Inferior parietal cortex (tissue), 1 donor: ENCODE measurements around the gene AUTS2.
A peak's percentile ranks its signal among the peaks of the same experiment; 100 is the strongest.

Source experiments
- DNase-seq: peaks from one replicate; pipeline ENCODE4 v3.0.0-alpha.2; 2016; ENCODE audit errors: extremely low spot score

The AUTS2 gene

GRCh38 chr7:70693321-70693685 is 1095.0 kb downstream of the AUTS2 start:
- no peak for DNase-seq

- DNase-seq: no peak
These were observed 1095.6 kb downstream of the AUTS2 start for GRCh38 chr7:70693686-70694433.

GRCh38 chr7:70694434-70694970 is 1096.2 kb downstream of the AUTS2 start:
- DNase-seq: no peak

- DNase-seq: no peak
These were observed 1096.9 kb downstream of the AUTS2 start for GRCh38 chr7:70694971-70695794.

GRCh38 chr7:70695795-70696083 is 1097.5 kb downstream of the AUTS2 start:
- no peak for DNase-seq

GRCh38 chr7:70696201-70696754 is 1098.0 kb downstream of the AUTS2 start:
- no peak for DNase-seq

- DNase-seq: peak; percentile 86
These were observed 1100.1 kb downstream of the AUTS2 start for GRCh38 chr7:70698219-70698832.

GRCh38 chr7:70699271-70699670 is 1101.0 kb downstream of the AUTS2 start:
- no peak for DNase-seq

- no peak for DNase-seq
These were observed 1102.0 kb downstream of the AUTS2 start for GRCh38 chr7:70700055-70700940.

- DNase-seq: no peak
These were observed 1102.7 kb downstream of the AUTS2 start for GRCh38 chr7:70700941-70701425.

- DNase-seq: no peak
These were observed 1103.2 kb downstream of the AUTS2 start for GRCh38 chr7:70701477-70701876.

GRCh38 chr7:70701991-70702390 is 1103.7 kb downstream of the AUTS2 start:
- no peak for DNase-seq

- no peak for DNase-seq
These were observed 1105.5 kb downstream of the AUTS2 start for GRCh38 chr7:70703785-70704184.

- DNase-seq: no peak
These were observed 1106.6 kb downstream of the AUTS2 start for GRCh38 chr7:70704831-70705346.

GRCh38 chr7:70706204-70706603 is 1107.9 kb downstream of the AUTS2 start:
- no peak for DNase-seq

GRCh38 chr7:70706698-70707097 is 1108.4 kb downstream of the AUTS2 start:
- DNase-seq: no peak

- no peak for DNase-seq
These were observed 1109.6 kb downstream of the AUTS2 start for GRCh38 chr7:70707823-70708243.

- no peak for DNase-seq
These were observed 1111.8 kb downstream of the AUTS2 start for GRCh38 chr7:70710011-70710480.

GRCh38 chr7:70710651-70711050 is 1112.4 kb downstream of the AUTS2 start:
- DNase-seq: no peak

- DNase-seq: no peak
These were observed 1113.2 kb downstream of the AUTS2 start for GRCh38 chr7:70711452-70711851.

GRCh38 chr7:70712942-70713341 is 1114.7 kb downstream of the AUTS2 start:
- no peak for DNase-seq
